Nephron progenitor cell (in vitro differentiated cells): ENCODE results near the gene BCL11B.
A peak's percentile ranks its signal among the peaks of the same experiment; 100 is the strongest.

Experiments used
- DNase-seq: peaks from one replicate; pipeline ENCODE4 v3.0.0; 2021
- H3K27ac Mint-ChIP-seq: 2 replicates; pipeline ENCODE4 v1.8.0; 2021; ENCODE audit warnings: mild to moderate bottlenecking, moderate library complexity, mixed read lengths
- H3K27me3 Mint-ChIP-seq: 2 replicates; pipeline ENCODE4 v1.8.0; 2021; ENCODE audit warnings: mild to moderate bottlenecking, low read depth, mixed read lengths; ENCODE audit not compliant: poor library complexity
- H3K36me3 Mint-ChIP-seq: 2 replicates; pipeline ENCODE4 v1.8.0; 2021; ENCODE audit warnings: low read depth, mixed read lengths
- H3K4me1 Mint-ChIP-seq: 2 replicates; pipeline ENCODE4 v1.8.0; 2021; ENCODE audit warnings: mixed read lengths
- H3K4me3 Mint-ChIP-seq: 2 replicates; pipeline ENCODE4 v1.8.0; 2021; ENCODE audit warnings: mild to moderate bottlenecking, moderate library complexity, mixed read lengths
- H3K9me3 Mint-ChIP-seq: 2 replicates; pipeline ENCODE4 v1.8.0; 2021; ENCODE audit warnings: mild to moderate bottlenecking, moderate library complexity, mixed read lengths
- CTCF ChIP-seq: fragments of 200-600 bp; sonication (generic); IDR thresholded peaks from 2 replicates; pipeline ENCODE4 v1.5.0; 2021; ENCODE audit warnings: antibody characterized with exemption

BCL11B gene

GRCh38 chr14:99137001-99137700 is 134.8 kb downstream of the BCL11B start:
- peaks cover 26% of the 10 kb centered on the region for H3K27me3 Mint-ChIP-seq
- H3K4me3 Mint-ChIP-seq, result no peak overlapping the region
- DNase-seq, result no peak
- TF ChIP-seq CTCF, result no peak
- peaks cover 28% of the 10 kb centered on the region for H3K4me1 Mint-ChIP-seq
- no peak overlapping the region for H3K27ac Mint-ChIP-seq
- H3K36me3 Mint-ChIP-seq, result no peaks in the 10 kb centered on the region
- no peaks in the 10 kb centered on the region for H3K9me3 Mint-ChIP-seq

- DNase-seq, result no peak
- Mint-ChIP-seq H3K27ac (no peak overlapping the region), H3K4me1 (peaks cover 35% of the 10 kb centered on the region), H3K36me3 (no peaks in the 10 kb centered on the region), H3K4me3 (no peak overlapping the region), H3K27me3 (peaks cover 27% of the 10 kb centered on the region), H3K9me3 (no peaks in the 10 kb centered on the region)
- no peak for TF ChIP-seq CTCF
These were observed 135.6 kb downstream of the BCL11B start for GRCh38 chr14:99136401-99136800.

- Mint-ChIP-seq H3K27me3 (peaks cover 24% of the 10 kb centered on the region), H3K36me3 (no peaks in the 10 kb centered on the region), H3K27ac (no peak overlapping the region), H3K4me1 (peaks cover 36% of the 10 kb centered on the region), H3K4me3 (no peak overlapping the region), H3K9me3 (no peaks in the 10 kb centered on the region)
- no peak for DNase-seq
- TF ChIP-seq CTCF, result no peak
These were observed 136.0 kb downstream of the BCL11B start for GRCh38 chr14:99136047-99136400.

GRCh38 chr14:99134516-99135046 is 137.4 kb downstream of the BCL11B start:
- DNase-seq, result no peak
- Mint-ChIP-seq H3K4me3 (no peak overlapping the region), H3K4me1 (peaks cover 41% of the 10 kb centered on the region), H3K27me3 (peaks cover 23% of the 10 kb centered on the region), H3K36me3 (no peaks in the 10 kb centered on the region), H3K9me3 (no peaks in the 10 kb centered on the region), H3K27ac (no peak overlapping the region)
- no peak for TF ChIP-seq CTCF

GRCh38 chr14:99133636-99134515 is 138.1 kb downstream of the BCL11B start:
- Mint-ChIP-seq H3K4me3 (peak overlapping the region; percentile 8), H3K36me3 (no peaks in the 10 kb centered on the region), H3K9me3 (no peaks in the 10 kb centered on the region), H3K27me3 (peaks cover 27% of the 10 kb centered on the region), H3K4me1 (peaks cover 48% of the 10 kb centered on the region), H3K27ac (peak overlapping the region; percentile 78)
- no peak for TF ChIP-seq CTCF
- DNase-seq, result no peak
